ENCODE measurements around the gene ADRA1B.

ADRA1B gene

DNA sequence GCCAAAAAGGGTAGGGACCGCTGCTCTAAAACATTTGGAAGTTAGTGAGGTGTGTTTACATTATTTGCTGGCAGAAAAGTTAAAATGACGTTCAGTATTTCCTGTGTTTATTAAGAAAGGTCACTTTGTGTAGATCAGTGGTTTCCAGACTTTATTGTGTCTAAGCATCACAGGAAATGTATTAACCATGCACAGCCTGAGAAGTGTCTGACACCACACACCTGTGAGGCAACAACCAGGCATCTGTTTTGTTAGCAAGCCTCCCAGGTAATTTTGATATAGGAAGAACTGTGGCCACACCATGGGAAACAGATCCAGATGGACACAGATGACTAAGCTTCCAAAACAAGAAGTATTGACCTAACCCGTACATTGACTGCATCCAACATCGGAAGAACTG lies 104.7 kb downstream of the ADRA1B start:
- no peak for DNase-seq

DNA sequence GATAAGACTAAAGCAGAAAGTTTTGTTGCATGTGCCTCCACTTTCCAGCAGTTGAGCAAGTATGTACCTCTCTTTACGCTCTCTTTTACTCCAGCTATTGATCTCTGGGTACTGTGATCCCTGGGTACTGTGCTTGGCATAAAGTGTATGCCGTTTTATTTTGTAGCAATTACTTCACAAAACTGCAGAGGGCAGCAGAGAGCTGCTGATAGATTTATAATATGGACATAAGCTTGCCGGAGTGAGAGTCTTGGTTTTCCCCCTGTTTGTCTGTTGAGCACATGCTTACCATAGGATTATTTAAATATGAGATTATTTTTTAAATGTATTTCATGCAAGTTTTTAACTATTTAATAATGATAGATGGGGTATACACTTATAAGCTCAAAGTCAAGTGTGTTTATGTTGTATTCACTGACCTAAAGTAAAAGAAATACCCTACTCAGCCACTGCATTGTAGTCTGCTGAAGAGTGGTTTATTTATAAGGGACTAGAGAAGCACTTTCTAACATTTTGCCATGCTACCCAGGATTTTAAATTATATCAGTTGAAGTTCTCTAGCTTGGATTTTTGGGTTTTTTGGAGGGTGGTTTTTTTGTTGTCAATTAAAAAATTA lies 105.7 kb downstream of the ADRA1B start:
- DNase-seq, result peak; percentile 68

All from fibroblast of skin of scalp (primary cell).